ENCODE measurements around the gene STAU1.
A peak's percentile ranks its signal among the peaks of the same experiment; 100 is the strongest.

STAU1 gene

DNA sequence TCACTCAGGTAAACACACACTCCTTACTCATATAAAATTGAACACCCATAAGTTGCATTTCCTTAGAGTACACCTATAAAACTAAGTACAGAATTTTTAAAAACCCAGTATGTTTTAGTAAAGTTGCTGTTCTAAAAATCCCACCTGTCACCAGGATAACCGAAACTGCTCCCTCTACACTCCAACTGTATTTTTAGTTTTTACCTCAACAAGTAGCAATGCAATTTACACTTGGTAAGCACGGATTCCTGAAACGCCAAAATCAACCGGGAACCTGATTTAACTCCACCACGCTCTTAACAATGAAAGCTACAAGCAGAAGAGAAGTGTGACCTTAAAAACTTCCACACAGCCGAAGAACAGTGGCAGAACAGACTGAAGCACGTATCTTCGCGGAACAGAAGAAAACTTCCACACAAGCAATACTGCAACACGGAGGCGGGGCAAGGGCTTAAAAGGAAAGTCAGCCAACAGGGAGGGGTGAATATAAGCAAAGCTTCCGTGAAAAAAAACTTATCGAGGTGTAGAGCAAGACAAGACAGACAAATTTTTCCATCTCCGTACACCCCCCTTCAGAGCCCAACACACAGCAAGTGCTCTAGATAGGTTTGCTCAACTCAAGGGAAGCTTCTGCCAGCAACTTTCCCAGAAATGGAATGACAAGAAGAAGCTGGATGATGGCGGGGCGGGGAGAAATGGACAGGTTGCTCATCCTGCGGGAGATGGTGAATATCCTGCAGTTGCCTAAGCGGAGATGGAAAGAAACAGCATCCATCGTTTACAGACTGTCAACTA, 1.4 kb downstream of the STAU1 start (continued):
- TF ChIP-seq, protein P1, sequence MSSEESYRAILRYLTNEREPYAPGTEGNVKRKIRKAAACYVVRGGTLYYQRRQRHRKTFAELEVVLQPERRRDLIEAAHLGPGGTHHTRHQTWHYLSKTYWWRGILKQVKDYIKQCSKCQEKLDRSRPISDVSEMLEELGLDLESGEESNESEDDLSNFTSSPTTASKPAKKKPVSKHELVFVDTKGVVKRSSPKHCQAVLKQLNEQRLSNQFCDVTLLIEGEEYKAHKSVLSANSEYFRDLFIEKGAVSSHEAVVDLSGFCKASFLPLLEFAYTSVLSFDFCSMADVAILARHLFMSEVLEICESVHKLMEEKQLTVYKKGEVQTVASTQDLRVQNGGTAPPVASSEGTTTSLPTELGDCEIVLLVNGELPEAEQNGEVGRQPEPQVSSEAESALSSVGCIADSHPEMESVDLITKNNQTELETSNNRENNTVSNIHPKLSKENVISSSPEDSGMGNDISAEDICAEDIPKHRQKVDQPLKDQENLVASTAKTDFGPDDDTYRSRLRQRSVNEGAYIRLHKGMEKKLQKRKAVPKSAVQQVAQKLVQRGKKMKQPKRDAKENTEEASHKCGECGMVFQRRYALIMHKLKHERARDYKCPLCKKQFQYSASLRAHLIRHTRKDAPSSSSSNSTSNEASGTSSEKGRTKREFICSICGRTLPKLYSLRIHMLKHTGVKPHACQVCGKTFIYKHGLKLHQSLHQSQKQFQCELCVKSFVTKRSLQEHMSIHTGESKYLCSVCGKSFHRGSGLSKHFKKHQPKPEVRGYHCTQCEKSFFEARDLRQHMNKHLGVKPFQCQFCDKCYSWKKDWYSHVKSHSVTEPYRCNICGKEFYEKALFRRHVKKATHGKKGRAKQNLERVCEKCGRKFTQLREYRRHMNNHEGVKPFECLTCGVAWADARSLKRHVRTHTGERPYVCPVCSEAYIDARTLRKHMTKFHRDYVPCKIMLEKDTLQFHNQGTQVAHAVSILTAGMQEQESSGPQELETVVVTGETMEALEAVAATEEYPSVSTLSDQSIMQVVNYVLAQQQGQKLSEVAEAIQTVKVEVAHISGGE (tag by site-specific recombination; conservative IDR thresholded peaks at IDR 0.05; ENCODE audit: low read depth), result 0 out of 2 replicates have a peak, but pooled peaks have one; percentile 22
- TF ChIP-seq OSR2 (tag by site-specific recombination; IDR thresholded peaks at IDR 0.05) (0 out of 2 replicates have a peak, but pooled peaks have one; percentile 16), ZNF394 (tag by site-specific recombination; IDR thresholded peaks at IDR 0.05; ENCODE audit: borderline replicate concordance) (0 out of 2 replicates have a peak, but pooled peaks have one; percentile 29), ZXDB (tag by site-specific recombination; IDR thresholded peaks at IDR 0.05) (no peak), ZNF175 (tag by site-specific recombination; IDR thresholded peaks at IDR 0.05) (no peak), KLF7 (tag by site-specific recombination; IDR thresholded peaks at IDR 0.05; ENCODE audit: borderline replicate concordance) (no peak), ZNF600 (tag by site-specific recombination; IDR thresholded peaks at IDR 0.05) (peak; percentile 99), ZBTB20 (tag by site-specific recombination; IDR thresholded peaks at IDR 0.05) (peak; percentile 87), ZNF157 (tag by site-specific recombination; IDR thresholded peaks at IDR 0.05) (no peak), ZNF274 (IDR thresholded peaks at IDR 0.05; ENCODE audit: low read length) (no peak), ZNF274 (tag by site-specific recombination; IDR thresholded peaks at IDR 0.05; ENCODE audit: borderline replicate concordance) (no peak), YY1 (tag by site-specific recombination; IDR thresholded peaks at IDR 0.05) (no peak), ZNF302 (tag by site-specific recombination; IDR thresholded peaks at IDR 0.05; ENCODE audit: low read depth) (no peak), ZNF292 (tag by site-specific recombination; IDR thresholded peaks at IDR 0.05; ENCODE audit: borderline replicate concordance, low read depth) (no peak), ZNF184 (tag by site-specific recombination; IDR thresholded peaks at IDR 0.05) (no peak), ZBTB8A (tag by site-specific recombination; IDR thresholded peaks at IDR 0.05) (no peak), IKZF3 (tag by site-specific recombination; IDR thresholded peaks at IDR 0.05) (peak; percentile 12; the same call in 1 of the 2 replicates), ZNF555 (tag by site-specific recombination; conservative IDR thresholded peaks at IDR 0.05) (no peak), GLIS1 (tag by site-specific recombination; IDR thresholded peaks at IDR 0.05) (no peak), SCRT1 (tag by site-specific recombination; IDR thresholded peaks at IDR 0.05; ENCODE audit: borderline replicate concordance) (peak; percentile 74; the same call in 1 of the 2 replicates), ZFHX2 (tag by site-specific recombination; conservative IDR thresholded peaks at IDR 0.05) (no peak), ZNF366 (tag by site-specific recombination; conservative IDR thresholded peaks at IDR 0.05) (peak; percentile 58; the same call in 1 of the 2 replicates), ZNF76 (tag by site-specific recombination; IDR thresholded peaks at IDR 0.05; ENCODE audit: borderline replicate concordance, low read depth) (no peak), ZNF214 (tag by site-specific recombination; IDR thresholded peaks at IDR 0.05; ENCODE audit: borderline replicate concordance) (no peak)
- TF ChIP-seq, protein P2, sequence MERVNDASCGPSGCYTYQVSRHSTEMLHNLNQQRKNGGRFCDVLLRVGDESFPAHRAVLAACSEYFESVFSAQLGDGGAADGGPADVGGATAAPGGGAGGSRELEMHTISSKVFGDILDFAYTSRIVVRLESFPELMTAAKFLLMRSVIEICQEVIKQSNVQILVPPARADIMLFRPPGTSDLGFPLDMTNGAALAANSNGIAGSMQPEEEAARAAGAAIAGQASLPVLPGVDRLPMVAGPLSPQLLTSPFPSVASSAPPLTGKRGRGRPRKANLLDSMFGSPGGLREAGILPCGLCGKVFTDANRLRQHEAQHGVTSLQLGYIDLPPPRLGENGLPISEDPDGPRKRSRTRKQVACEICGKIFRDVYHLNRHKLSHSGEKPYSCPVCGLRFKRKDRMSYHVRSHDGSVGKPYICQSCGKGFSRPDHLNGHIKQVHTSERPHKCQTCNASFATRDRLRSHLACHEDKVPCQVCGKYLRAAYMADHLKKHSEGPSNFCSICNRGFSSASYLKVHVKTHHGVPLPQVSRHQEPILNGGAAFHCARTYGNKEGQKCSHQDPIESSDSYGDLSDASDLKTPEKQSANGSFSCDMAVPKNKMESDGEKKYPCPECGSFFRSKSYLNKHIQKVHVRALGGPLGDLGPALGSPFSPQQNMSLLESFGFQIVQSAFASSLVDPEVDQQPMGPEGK (tag by site-specific recombination; IDR thresholded peaks at IDR 0.05), result peak; percentile 40; the same call in 1 of the 2 replicates
- TF ChIP-seq, protein P3, sequence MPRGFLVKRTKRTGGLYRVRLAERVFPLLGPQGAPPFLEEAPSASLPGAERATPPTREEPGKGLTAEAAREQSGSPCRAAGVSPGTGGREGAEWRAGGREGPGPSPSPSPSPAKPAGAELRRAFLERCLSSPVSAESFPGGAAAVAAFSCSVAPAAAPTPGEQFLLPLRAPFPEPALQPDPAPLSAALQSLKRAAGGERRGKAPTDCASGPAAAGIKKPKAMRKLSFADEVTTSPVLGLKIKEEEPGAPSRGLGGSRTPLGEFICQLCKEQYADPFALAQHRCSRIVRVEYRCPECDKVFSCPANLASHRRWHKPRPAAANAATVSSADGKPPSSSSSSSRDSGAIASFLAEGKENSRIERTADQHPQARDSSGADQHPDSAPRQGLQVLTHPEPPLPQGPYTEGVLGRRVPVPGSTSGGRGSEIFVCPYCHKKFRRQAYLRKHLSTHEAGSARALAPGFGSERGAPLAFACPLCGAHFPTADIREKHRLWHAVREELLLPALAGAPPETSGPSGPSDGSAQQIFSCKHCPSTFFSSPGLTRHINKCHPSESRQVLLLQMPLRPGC (tag by site-specific recombination; IDR thresholded peaks at IDR 0.05), result no peak
- TF ChIP-seq, protein P4, sequence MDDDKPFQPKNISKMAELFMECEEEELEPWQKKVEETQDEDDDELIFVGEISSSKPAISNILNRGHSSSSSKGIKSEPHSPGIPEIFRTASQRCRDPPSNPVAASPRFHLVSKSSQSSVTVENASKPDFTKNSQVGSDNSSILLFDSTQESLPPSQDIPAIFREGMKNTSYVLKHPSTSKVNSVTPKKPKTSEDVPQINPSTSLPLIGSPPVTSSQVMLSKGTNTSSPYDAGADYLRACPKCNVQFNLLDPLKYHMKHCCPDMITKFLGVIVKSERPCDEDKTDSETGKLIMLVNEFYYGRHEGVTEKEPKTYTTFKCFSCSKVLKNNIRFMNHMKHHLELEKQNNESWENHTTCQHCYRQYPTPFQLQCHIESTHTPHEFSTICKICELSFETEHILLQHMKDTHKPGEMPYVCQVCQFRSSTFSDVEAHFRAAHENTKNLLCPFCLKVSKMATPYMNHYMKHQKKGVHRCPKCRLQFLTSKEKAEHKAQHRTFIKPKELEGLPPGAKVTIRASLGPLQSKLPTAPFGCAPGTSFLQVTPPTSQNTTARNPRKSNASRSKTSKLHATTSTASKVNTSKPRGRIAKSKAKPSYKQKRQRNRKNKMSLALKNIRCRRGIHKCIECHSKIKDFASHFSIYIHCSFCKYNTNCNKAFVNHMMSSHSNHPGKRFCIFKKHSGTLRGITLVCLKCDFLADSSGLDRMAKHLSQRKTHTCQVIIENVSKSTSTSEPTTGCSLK (tag by site-specific recombination; IDR thresholded peaks at IDR 0.05), result no peak
- TF ChIP-seq, protein P5, sequence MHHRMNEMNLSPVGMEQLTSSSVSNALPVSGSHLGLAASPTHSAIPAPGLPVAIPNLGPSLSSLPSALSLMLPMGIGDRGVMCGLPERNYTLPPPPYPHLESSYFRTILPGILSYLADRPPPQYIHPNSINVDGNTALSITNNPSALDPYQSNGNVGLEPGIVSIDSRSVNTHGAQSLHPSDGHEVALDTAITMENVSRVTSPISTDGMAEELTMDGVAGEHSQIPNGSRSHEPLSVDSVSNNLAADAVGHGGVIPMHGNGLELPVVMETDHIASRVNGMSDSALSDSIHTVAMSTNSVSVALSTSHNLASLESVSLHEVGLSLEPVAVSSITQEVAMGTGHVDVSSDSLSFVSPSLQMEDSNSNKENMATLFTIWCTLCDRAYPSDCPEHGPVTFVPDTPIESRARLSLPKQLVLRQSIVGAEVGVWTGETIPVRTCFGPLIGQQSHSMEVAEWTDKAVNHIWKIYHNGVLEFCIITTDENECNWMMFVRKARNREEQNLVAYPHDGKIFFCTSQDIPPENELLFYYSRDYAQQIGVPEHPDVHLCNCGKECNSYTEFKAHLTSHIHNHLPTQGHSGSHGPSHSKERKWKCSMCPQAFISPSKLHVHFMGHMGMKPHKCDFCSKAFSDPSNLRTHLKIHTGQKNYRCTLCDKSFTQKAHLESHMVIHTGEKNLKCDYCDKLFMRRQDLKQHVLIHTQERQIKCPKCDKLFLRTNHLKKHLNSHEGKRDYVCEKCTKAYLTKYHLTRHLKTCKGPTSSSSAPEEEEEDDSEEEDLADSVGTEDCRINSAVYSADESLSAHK (tag by site-specific recombination; IDR thresholded peaks at IDR 0.05), result no peak
